Right atrium auricular region (tissue), 2 donors: ENCODE data around the gene ABHD14A. TPM values are rescaled to one million over a fixed set of nuclear protein-coding genes. Genes with fewer than 3 reads are reported as not detected.

Source experiments
- DNase-seq: peaks from one replicate; pipeline ENCODE4 v3.0.0-alpha.2; 2019; ENCODE audit warnings: low spot score
- H3K27ac ChIP-seq, 2 donors: fragments of 200-600 bp; sonication (generic); 1 replicate in 1 of 2; 2 replicates in 1 of 2; pipeline ENCODE4 v1.5.1; 2016 to 2019
- H3K27me3 ChIP-seq, 2 donors: fragments of 200-600 bp; sonication (generic); one replicate each; pipeline versions ENCODE4 v1.5.1 to v1.6.0; 2017 to 2019
- H3K36me3 ChIP-seq: fragments of 200-600 bp; sonication (generic); one replicate; pipeline ENCODE4 v1.5.1; 2016
- H3K4me1 ChIP-seq, 2 donors: fragments of 200-600 bp; sonication (generic); one replicate each; pipeline versions ENCODE4 v1.5.1 to v1.6.0; 2017 to 2019
- H3K4me3 ChIP-seq, 2 donors: fragments of 200-600 bp; sonication (generic); 1 replicate in 1 of 2; 2 replicates in 1 of 2; pipeline ENCODE4 v1.5.1; 2017 to 2019; ENCODE audit warnings: mild to moderate bottlenecking in 1 of 2, moderate library complexity in 1 of 2
- H3K9me3 ChIP-seq, 2 donors: fragments of 200-600 bp; sonication (generic); one replicate each; pipeline ENCODE4 v1.5.1; 2019
- total RNA-seq, 2 donors: library from RNA; depleted of rRNA; stranded (reverse); fragments of >200 nt; gene quantifications; one replicate each; pipeline ENCODE4 v1.1.0, GENCODE V29; 2016
- TF ChIP-seq, protein P1 (sequence below), 2 donors: fragments of 200-600 bp; sonication (generic); IDR thresholded peaks; one replicate each; pipeline ENCODE4 v1.5.1; 2019; ENCODE audit warnings: antibody characterized with exemption in 2 of 2

The ABHD14A gene
- total RNA-seq, 2 donors from 2014 or later = 21.0 to 31.3 TPM

DNA sequence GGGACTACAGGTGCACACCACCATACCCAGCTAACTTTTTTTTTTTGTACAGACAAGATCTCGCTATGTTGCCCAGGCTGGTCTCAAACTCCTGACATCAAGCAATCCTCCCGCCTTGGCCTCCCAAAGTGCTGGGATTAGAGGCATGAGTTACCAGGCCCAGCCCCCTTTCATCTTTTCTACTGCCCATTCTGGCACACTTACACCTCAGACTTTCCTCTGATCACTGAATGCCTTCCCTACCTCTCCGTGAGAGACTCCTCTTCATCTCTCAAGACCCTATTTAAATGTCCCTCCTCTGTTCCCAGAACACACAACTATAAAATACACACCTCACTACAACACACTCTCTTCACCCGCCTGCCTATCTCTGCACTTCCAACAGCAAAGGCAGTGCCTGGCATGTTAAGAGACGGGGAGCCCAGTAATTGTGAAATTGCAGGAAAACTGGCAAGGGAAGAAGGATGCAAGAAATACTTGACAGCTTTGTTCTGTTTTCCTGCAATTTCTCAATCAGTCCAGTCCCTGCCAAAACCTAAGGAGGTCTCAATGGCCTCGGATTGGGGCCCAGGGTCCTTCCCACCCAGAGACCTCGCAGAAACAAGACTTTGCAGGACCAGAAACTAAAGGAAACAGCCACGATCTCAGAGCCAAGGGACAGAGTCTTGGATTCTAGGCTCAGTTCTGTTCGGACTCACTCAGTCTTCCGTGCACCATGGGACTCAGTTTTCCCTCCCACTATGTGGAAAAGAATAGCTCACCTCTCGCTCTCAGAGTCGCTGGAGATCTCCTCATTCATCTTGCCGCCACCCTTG lies 34.0 kb upstream of the ABHD14A start:
- no peaks in the 10 kb centered on the region for H3K9me3 ChIP-seq
- no peaks in the 10 kb centered on the region for H3K27me3 ChIP-seq
- TF ChIP-seq, protein P1, sequence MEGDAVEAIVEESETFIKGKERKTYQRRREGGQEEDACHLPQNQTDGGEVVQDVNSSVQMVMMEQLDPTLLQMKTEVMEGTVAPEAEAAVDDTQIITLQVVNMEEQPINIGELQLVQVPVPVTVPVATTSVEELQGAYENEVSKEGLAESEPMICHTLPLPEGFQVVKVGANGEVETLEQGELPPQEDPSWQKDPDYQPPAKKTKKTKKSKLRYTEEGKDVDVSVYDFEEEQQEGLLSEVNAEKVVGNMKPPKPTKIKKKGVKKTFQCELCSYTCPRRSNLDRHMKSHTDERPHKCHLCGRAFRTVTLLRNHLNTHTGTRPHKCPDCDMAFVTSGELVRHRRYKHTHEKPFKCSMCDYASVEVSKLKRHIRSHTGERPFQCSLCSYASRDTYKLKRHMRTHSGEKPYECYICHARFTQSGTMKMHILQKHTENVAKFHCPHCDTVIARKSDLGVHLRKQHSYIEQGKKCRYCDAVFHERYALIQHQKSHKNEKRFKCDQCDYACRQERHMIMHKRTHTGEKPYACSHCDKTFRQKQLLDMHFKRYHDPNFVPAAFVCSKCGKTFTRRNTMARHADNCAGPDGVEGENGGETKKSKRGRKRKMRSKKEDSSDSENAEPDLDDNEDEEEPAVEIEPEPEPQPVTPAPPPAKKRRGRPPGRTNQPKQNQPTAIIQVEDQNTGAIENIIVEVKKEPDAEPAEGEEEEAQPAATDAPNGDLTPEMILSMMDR (IDR thresholded peaks at IDR 0.05) = no peak
- peaks cover 29% of the 10 kb centered on the region for H3K36me3 ChIP-seq
- no peak for DNase-seq
- H3K27ac ChIP-seq = peak overlapping the region in 1 of 2 donors; percentile 67
- H3K4me1 ChIP-seq = peaks cover 0 to 32% of the 10 kb centered on the region in 2 donors
- H3K4me3 ChIP-seq = peak overlapping the region; percentile 57 to 80

- Histone ChIP-seq H3K9me3 (no peaks in the 10 kb centered on the region), H3K27ac (peak overlapping the region; percentile 36 to 67), H3K36me3 (peaks cover 23% of the 10 kb centered on the region), H3K4me3 (peak overlapping the region; percentile 57 to 80), H3K27me3 (no peaks in the 10 kb centered on the region), H3K4me1 (peaks cover 0 to 32% of the 10 kb centered on the region in 2 donors)
- no peak for DNase-seq
- TF ChIP-seq, protein P1 (IDR thresholded peaks at IDR 0.05) = no peak
Observed at GRCh38 chr3:51941463-51941797, 33.4 kb upstream of the ABHD14A start.

DNA sequence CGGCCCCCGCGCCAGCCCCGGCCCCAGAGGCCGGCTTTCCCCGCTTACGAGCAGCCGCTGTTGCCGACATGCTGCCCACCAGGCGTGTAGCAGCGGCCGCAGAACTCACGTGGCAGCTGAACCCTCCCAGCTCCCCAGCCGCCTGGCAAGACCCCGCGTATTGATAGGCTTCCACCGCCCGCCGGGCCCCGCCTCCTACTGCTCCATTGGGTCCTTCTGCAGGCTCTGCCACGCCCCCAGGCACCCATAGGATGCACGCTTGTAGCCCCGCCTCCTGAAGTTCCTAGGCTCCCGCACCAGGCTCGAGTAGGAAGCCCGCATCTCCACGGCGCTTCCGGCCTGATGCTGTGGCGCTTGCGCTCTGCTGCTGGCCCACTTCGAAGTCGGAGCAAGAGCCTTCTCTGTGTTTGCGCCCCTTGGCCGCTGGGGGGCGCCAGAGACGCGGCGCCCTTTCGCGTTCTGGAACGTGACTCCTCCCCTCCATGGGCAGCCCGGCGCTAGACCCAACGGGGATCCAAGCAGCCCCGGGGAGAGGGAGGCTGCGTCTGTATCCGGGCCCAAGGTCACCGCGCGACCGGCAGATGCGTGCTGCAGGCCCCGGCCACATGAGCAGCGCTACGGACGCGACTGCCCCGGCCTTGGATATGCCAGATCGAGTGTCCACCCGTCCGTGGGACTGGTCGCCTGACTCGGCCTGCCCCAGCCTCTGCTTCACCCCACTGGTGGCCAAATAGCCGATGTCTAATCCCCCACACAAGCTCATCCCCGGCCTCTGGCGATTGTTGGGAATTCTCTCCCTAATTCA lies 32.9 kb upstream of the ABHD14A start, which contains the start of the genes PARP3 and RRP9:
TSS of gene PARP3 (plus strand) at position 566 of the 805 bp plus-strand sequence. CDS start 993 bp downstream, outside the sequence.
TSS of gene RRP9 (minus strand) at position 107 of the 805 bp plus-strand sequence. CDS start at position 70, 37 bp downstream.
- Histone ChIP-seq H3K27ac (peak within 1 kb of the TSS; percentile 95 to 96), H3K4me1 (peaks cover 0 to 32% of the 10 kb centered on the region in 2 donors), H3K4me3 (peak within 1 kb of the TSS; percentile 57 to 80), H3K36me3 (peaks cover 17% of the 10 kb centered on the region), H3K27me3 (no peaks in the 10 kb centered on the region), H3K9me3 (no peaks in the 10 kb centered on the region)
- peak; percentile 100 for DNase-seq
- TF ChIP-seq, protein P1 (IDR thresholded peaks at IDR 0.05) = peak; percentile 97 to 99

DNA sequence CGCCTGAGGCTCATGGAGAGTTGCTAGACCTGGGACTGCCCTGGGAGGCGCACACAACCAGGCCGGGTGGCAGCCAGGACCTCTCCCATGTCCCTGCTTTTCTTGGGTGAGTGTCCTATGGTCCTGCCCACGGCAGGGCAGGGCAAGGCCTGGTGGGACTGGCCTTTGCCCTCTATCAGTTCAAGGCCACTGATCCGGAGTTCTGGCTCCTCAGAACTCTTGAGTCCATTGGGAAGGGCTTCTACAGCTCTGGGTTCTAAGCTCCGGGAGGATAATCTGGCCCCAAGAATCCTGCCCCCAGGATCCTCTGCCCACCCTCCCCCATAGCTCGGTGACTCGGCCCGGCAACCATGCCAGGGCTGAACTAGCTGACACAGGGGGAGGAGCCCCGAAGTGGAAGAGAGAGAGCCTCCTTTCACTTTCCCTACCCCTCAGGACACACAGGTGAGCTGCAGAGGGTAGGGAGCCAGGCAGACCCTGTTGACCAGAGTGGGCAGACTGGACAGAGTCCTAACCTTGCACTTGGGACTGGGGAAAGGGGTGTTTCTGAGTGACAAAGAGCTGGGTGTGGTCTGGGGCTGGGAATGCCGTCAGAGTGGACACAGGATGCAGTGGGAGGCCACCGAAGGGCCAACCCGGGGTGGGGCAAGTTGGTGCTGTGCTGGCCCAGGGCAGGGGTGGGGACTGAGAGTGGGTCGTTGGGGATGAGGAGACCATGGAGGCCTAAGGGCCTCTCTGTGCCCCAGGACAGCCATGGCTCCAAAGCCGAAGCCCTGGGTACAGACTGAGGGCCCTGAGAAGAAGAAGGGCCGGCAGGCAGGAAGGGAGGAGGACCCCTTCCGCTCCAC lies 32.0 kb upstream of the ABHD14A start:
- peak overlapping the region; percentile 29 to 80 for H3K4me3 ChIP-seq
- TF ChIP-seq, protein P1 (IDR thresholded peaks at IDR 0.05) = no peak
- peak; percentile 82 for DNase-seq
- H3K36me3 ChIP-seq = peaks cover 9% of the 10 kb centered on the region
- H3K9me3 ChIP-seq = no peaks in the 10 kb centered on the region
- peaks cover 0 to 32% of the 10 kb centered on the region in 2 donors for H3K4me1 ChIP-seq
- peak overlapping the region; percentile 95 to 96 for H3K27ac ChIP-seq
- H3K27me3 ChIP-seq = no peaks in the 10 kb centered on the region
